Epidermal melanocyte (primary cell): Measurements from ENCODE around the gene CIART.
"Not testable (repeated sequence)": the region's sequence is repeated elsewhere in the genome, so short reads cannot be mapped to it uniquely, and the experiment has no call there.

Experiments used
- DNase-seq: peaks from one replicate; pipeline ENCODE4 v3.0.0; 2011; ENCODE audit warnings: low spot score; ENCODE audit not compliant: insufficient read length

The CIART gene

GRCh38 chr1:150309758-150310508, 27.6 kb downstream of the CIART start:
- DNase-seq: no peak

GRCh38 chr1:150311762-150312161, 29.4 kb downstream of the CIART start:
- DNase-seq: no peak

- DNase-seq: not testable (repeated sequence)
These were observed 32.3 kb downstream of the CIART start for GRCh38 chr1:150314691-150315090.

- DNase-seq: no peak
These were observed 38.3 kb downstream of the CIART start for GRCh38 chr1:150320667-150320978.

GRCh38 chr1:150321826-150322166, 39.4 kb downstream of the CIART start:
- DNase-seq: no peak

GRCh38 chr1:150322310-150322709, 40.0 kb downstream of the CIART start:
- DNase-seq: no peak

GRCh38 chr1:150332651-150333290, 50.4 kb downstream of the CIART start:
- no peak for DNase-seq
